H1 (cell line): ENCODE measurements around the gene APOL2. TPM values are rescaled to one million over a fixed set of nuclear protein-coding genes. Genes with fewer than 3 reads are reported as not detected.

ENCODE experiments used
- CTCF ChIA-PET: fragments of 300-600 bp; sonication (Branson Sonifier 250); formaldehyde crosslinking; loops from one replicate; lab custom pipeline; 2021; ENCODE audit not compliant: partially characterized antibody; lab: Charles Lee
- POLR2A ChIA-PET: fragments of 300-600 bp; sonication (Branson Sonifier 250); formaldehyde crosslinking; loops from one replicate; lab custom pipeline; 2021; ENCODE audit warnings: inconsistent platforms; ENCODE audit not compliant: partially characterized antibody; lab: Charles Lee
- DNase-seq, 2 experiments: peaks; one replicate each; pipeline versions ENCODE4 v3.0.0 to v3.0.0-alpha.2; 2010 to 2022; ENCODE audit warnings: low spot score in 2 of 2, low read depth in 1 of 2, mixed read lengths in 1 of 2
- FAIRE-seq: peaks from 2 replicates; lab custom pipeline; 2011; peaks lifted over from hg19 to GRCh38; lab: Jason Lieb, UNC
- H2AFZ ChIP-seq: 2 replicates; pipeline ENCODE4 v1.8.1; 2012; ENCODE audit warnings: low read length, inconsistent platforms
- H2AK5ac ChIP-seq: 2 replicates; pipeline ENCODE4 v1.6.1; 2013; ENCODE audit warnings: low read depth, low read length
- H2BK120ac ChIP-seq: replicated peaks from 2 replicates; pipeline ENCODE3; 2013; ENCODE audit warnings: low read depth, low read length, inconsistent platforms
- H2BK12ac ChIP-seq: 2 replicates; pipeline ENCODE4 v1.6.1; 2013; ENCODE audit warnings: low read depth, low read length
- H2BK15ac ChIP-seq: 2 replicates; pipeline ENCODE4 v1.6.1; 2013; ENCODE audit warnings: low read length
- H2BK20ac ChIP-seq: 2 replicates; pipeline ENCODE4 v1.6.1; 2013; ENCODE audit warnings: low read length
- H2BK5ac ChIP-seq: 2 replicates; pipeline ENCODE4 v1.6.1; 2013; ENCODE audit warnings: low read depth, low read length
- H3K14ac ChIP-seq: 2 replicates; pipeline ENCODE4 v1.6.1; 2013; ENCODE audit warnings: inconsistent platforms; ENCODE audit not compliant: insufficient read length
- H3K18ac ChIP-seq: 2 replicates; pipeline ENCODE4 v1.6.1; 2013; ENCODE audit warnings: low read length; ENCODE audit errors: extremely low read depth
- H3K23ac ChIP-seq: 2 replicates; pipeline ENCODE4 v1.6.1; 2013; ENCODE audit warnings: inconsistent platforms; ENCODE audit not compliant: insufficient read length
- H3K23me2 ChIP-seq: 2 replicates; pipeline ENCODE4 v1.6.1; 2013; ENCODE audit warnings: low read depth, low read length
- H3K27ac ChIP-seq: 2 replicates; pipeline ENCODE4 v1.6.1; 2011; ENCODE audit warnings: low read depth, low read length, inconsistent platforms
- H3K27me3 ChIP-seq, 4 experiments: replicated peaks in 1 of 4; 1 replicate in 1 of 4; 2 replicates in 3 of 4; pipeline versions ENCODE4 v1.6.1 to v1.8.1; 2011 to 2013; ENCODE audit warnings: low read length in 3 of 4, mild to moderate bottlenecking in 3 of 4, inconsistent platforms in 2 of 4, mixed read lengths in 2 of 4, moderate library complexity in 1 of 4; ENCODE audit not compliant: control insufficient read depth in 3 of 4, insufficient read depth in 3 of 4; ENCODE audit errors: extremely low read depth in 1 of 4
- H3K36me3 ChIP-seq, 4 experiments: 2 replicates each; pipeline versions ENCODE4 v1.6.1 to v1.8.1; 2011 to 2013; ENCODE audit warnings: mild to moderate bottlenecking in 4 of 4, low read length in 3 of 4, moderate library complexity in 2 of 4, control low read depth in 1 of 4, inconsistent platforms in 1 of 4; ENCODE audit not compliant: insufficient read depth in 4 of 4, control insufficient read depth in 2 of 4
- H3K4ac ChIP-seq: replicated peaks from 2 replicates; pipeline ENCODE3; 2013; ENCODE audit warnings: low read length, low read depth, mixed read lengths, inconsistent platforms; ENCODE audit not compliant: insufficient read length
- H3K4me1 ChIP-seq, 4 experiments: replicated peaks in 1 of 4; 1 replicate in 1 of 4; 2 replicates in 3 of 4; pipeline versions ENCODE4 v1.6.1 to v1.8.1; 2011 to 2013; ENCODE audit warnings: low read length in 3 of 4, inconsistent platforms in 2 of 4, mixed read lengths in 1 of 4; ENCODE audit not compliant: insufficient read depth in 4 of 4, control insufficient read depth in 3 of 4
- H3K4me2 ChIP-seq, 2 experiments: 2 replicates each; pipeline versions ENCODE4 v1.6.1 to v1.8.1; 2011 to 2013; ENCODE audit warnings: low read depth in 2 of 2, low read length in 2 of 2, control low read depth in 1 of 2, inconsistent platforms in 1 of 2, mild to moderate bottlenecking in 1 of 2; ENCODE audit not compliant: insufficient read depth in 1 of 2
- H3K4me3 ChIP-seq, 4 experiments: fragments of 200-600, 300-600 bp in 1 of 4; sonication (generic), shearing (Covaris generic), sonication (Bioruptor Twin) in 1 of 4; 2 replicates each; pipeline versions ENCODE4 v1.5.1 to v1.8.1; 2011 to 2016; ENCODE audit warnings: low read length in 4 of 4, low read depth in 3 of 4, control low read depth in 2 of 4, inconsistent platforms in 2 of 4, mild to moderate bottlenecking in 2 of 4, mixed read lengths in 1 of 4, moderate library complexity in 1 of 4; ENCODE audit not compliant: insufficient read depth in 2 of 4; ENCODE audit errors: extremely low read depth in 1 of 4
- H3K56ac ChIP-seq: replicated peaks from 2 replicates; pipeline ENCODE3; 2013; ENCODE audit warnings: low read depth, mild to moderate bottlenecking, mixed read lengths, low read length, inconsistent platforms; ENCODE audit not compliant: insufficient read length
- H3K79me1 ChIP-seq: 2 replicates; pipeline ENCODE4 v1.6.1; 2013; ENCODE audit warnings: low read depth, low read length, control low read depth
- H3K79me2 ChIP-seq, 2 experiments: 2 replicates each; pipeline versions ENCODE4 v1.6.1 to v1.8.1; 2012 to 2013; ENCODE audit warnings: low read length in 2 of 2, mild to moderate bottlenecking in 2 of 2, inconsistent platforms in 1 of 2; ENCODE audit not compliant: insufficient read depth in 2 of 2, control insufficient read depth in 1 of 2
- H3K9ac ChIP-seq, 4 experiments: replicated peaks in 1 of 4; 1 replicate in 1 of 4; 2 replicates in 3 of 4; pipeline versions ENCODE4 v1.6.1 to v1.8.1; 2011 to 2013; ENCODE audit warnings: low read depth in 3 of 4, low read length in 3 of 4, control low read depth in 2 of 4, mild to moderate bottlenecking in 2 of 4, moderate library complexity in 2 of 4, inconsistent platforms in 1 of 4; ENCODE audit errors: extremely low read depth in 1 of 4
- H3K9me3 ChIP-seq, 2 experiments: 2 replicates each; pipeline versions ENCODE4 v1.6.1 to v1.8.1; 2012 to 2013; ENCODE audit warnings: mild to moderate bottlenecking in 2 of 2, moderate library complexity in 2 of 2, control low read depth in 1 of 2, inconsistent platforms in 1 of 2, low read depth in 1 of 2, low read length in 1 of 2, mixed read lengths in 1 of 2; ENCODE audit not compliant: insufficient read depth in 2 of 2
- H4K20me1 ChIP-seq, 2 experiments: replicated peaks in 1 of 2; 2 replicates each; pipeline versions ENCODE3 to v1.8.1; 2011 to 2013; ENCODE audit warnings: inconsistent platforms in 2 of 2, low read length in 2 of 2, mild to moderate bottlenecking in 1 of 2; ENCODE audit not compliant: insufficient read depth in 2 of 2, control insufficient read depth in 1 of 2
- H4K5ac ChIP-seq: 2 replicates; pipeline ENCODE4 v1.6.1; 2013; ENCODE audit warnings: low read length, low read depth, mixed read lengths, inconsistent platforms; ENCODE audit not compliant: insufficient read length
- H4K8ac ChIP-seq: 2 replicates; pipeline ENCODE4 v1.8.0; 2013; ENCODE audit warnings: mild to moderate bottlenecking, moderate library complexity, low read length, inconsistent platforms; ENCODE audit not compliant: insufficient read depth; ENCODE audit errors: extremely low read depth
- H4K91ac ChIP-seq: replicated peaks from 2 replicates; pipeline ENCODE3; 2013; ENCODE audit warnings: low read length, mixed read lengths, inconsistent platforms; ENCODE audit not compliant: insufficient read length
- CTBP2 ChIP-seq: IDR thresholded peaks from 2 replicates; pipeline ENCODE4 v1.7.0; 2011; ENCODE audit warnings: borderline replicate concordance, mild to moderate bottlenecking, moderate library complexity, mixed read lengths, low read length; ENCODE audit not compliant: insufficient read depth, insufficient read length
- RFX5 ChIP-seq: IDR thresholded peaks from 2 replicates; pipeline ENCODE4 v1.6.1; 2011; ENCODE audit warnings: low read depth, low read length, improper control_type of control experiment, borderline replicate concordance
- WGBS, 2 experiments: shearing (Covaris generic) in 1 of 2; methylation state at CpG; one replicate each; pipeline versions ENCODE4 v1.1.6 to v1.1.7; 2013 to 2015; ENCODE audit warnings: low lambda C conversion rate in 2 of 2, mixed read lengths in 2 of 2, inconsistent platforms in 1 of 2, low coverage in 1 of 2, missing lambda C conversion rate in 1 of 2; ENCODE audit not compliant: insufficient replicate concordance in 2 of 2, insufficient coverage in 1 of 2, insufficient read length in 1 of 2; ENCODE audit errors: extremely low coverage in 1 of 2, missing lambda C conversion rate in 1 of 2; 5-methylcytosine and 5-hydroxymethylcytosine counted together
- polyA plus RNA-seq, 7 experiments: library from polyadenylated mRNA; depleted of rRNA in 3 of 7; stranded (reverse) in 5 of 7; unstranded in 2 of 7; fragments of >200 nt in 5 of 7; fragments of 200-250 nt in 2 of 7; gene quantifications; 1 replicate in 5 of 7; 2 replicates in 1 of 7; 4 replicates in 1 of 7; pipeline versions ENCODE4 v1.2.1 to v1.2.3, GENCODE V29; 2011 to 2013; ENCODE audit warnings: missing spikeins in 2 of 7, mixed read lengths in 2 of 7
- total RNA-seq: library from RNA; stranded (reverse); fragmentation: NEBNext Ultra II Directional; extraction: Animal tissue kit (Norgen Biotek cat#: 25700); gene quantifications from 2 replicates; pipeline ENCODE4 v1.2.1, GENCODE V29; 2021

The APOL2 gene
- total and polyA plus RNA-seq, 2 of the 8 experiments (the other 6 are each of a cell fraction or from before 2014, with no cell fraction given): 8.1 to 11.0 TPM

GRCh38 chr22:36243986-36244385, 4.7 kb upstream of the APOL2 start:
- Histone ChIP-seq H3K14ac (no peak overlapping the region), H4K20me1 (no peaks in the 10 kb centered on the region), H3K27me3 (no peaks in the 10 kb centered on the region), H3K4ac (no peak overlapping the region), H4K91ac (no peak overlapping the region), H3K56ac (no peak overlapping the region), H3K27ac (no peak overlapping the region), H2AFZ (no peak overlapping the region), H2BK5ac (no peak overlapping the region), H2BK15ac (0 out of 2 replicates have a peak overlapping the region, but pooled peaks have one; percentile 61), H2BK120ac (no peak overlapping the region), H3K23me2 (peaks cover 3% of the 10 kb centered on the region; the same call in 1 of the 2 replicates), H3K4me2 (no peak overlapping the region), H3K23ac (no peak overlapping the region), H3K36me3 (no peaks in the 10 kb centered on the region), H3K18ac (no peak overlapping the region), H3K79me1 (no peaks in the 10 kb centered on the region), H3K4me1 (peaks cover 0 to 8% (median 5%) of the 10 kb centered on the region in 4 experiments; a peak in 4 of 7 replicates), H4K8ac (no peak overlapping the region), H2AK5ac (no peak overlapping the region), H3K79me2 (no peaks in the 10 kb centered on the region)
- 84% methylated on average over 5 of the region's 5 CpGs; no CpG with 5 or more reads in 1 of the 2 experiments for WGBS, 2 experiments
- FAIRE-seq (no peak), DNase-seq (no peak)
- CTCF ChIA-PET: interaction anchor here (0.6 to 3.1 kb wide), 8 partner anchors 9 to 92 kb away, joined by 3 to 11 read pairs (median 6); partner anchors contain the start of gene APOL1
- no peak for TF ChIP-seq RFX5
- no peak for TF ChIP-seq CTBP2
- TF ChIP-seq, all 59 proteins: peak for 0
- no peak overlapping the region for H3K4me3 ChIP-seq
- 0 out of 2 replicates have a peak overlapping the region, but pooled peaks have one; percentile 27 for H2BK12ac ChIP-seq
- POLR2A ChIA-PET: interaction anchor here (0.8 to 1.4 kb wide), 2 partner anchors 58 to 238 kb away, joined by 3 read pairs; no protein-coding TSS in a partner anchor
- no peak overlapping the region for H3K9ac ChIP-seq
- peaks cover 0 to 7% of the 10 kb centered on the region in 2 experiments; a peak in 3 of 4 replicates for H3K9me3 ChIP-seq
- no peak overlapping the region for H2BK20ac ChIP-seq
- H4K5ac ChIP-seq: no peak overlapping the region
